ENCODE results near the gene BMP4.

BMP4 gene

GRCh38 chr14:53955671-53956426 lies 776 bp downstream of the BMP4 start:
- no peak for DNase-seq
- no peak for TF ChIP-seq GATA1 (IDR thresholded peaks at IDR 0.05; ENCODE audit: low read depth, low read length)
- no peak for TF ChIP-seq POLR2A (IDR thresholded peaks at IDR 0.05; ENCODE audit: low read length)

GRCh38 chr14:53955229-53955556 lies 1.4 kb downstream of the BMP4 start:
- no peak for DNase-seq
- no peak for TF ChIP-seq GATA1 (IDR thresholded peaks at IDR 0.05; ENCODE audit: low read depth, low read length)
- TF ChIP-seq POLR2A (IDR thresholded peaks at IDR 0.05; ENCODE audit: low read length), result no peak

- no peak for DNase-seq
- no peak for TF ChIP-seq GATA1 (IDR thresholded peaks at IDR 0.05; ENCODE audit: low read depth, low read length)
- no peak for TF ChIP-seq POLR2A (IDR thresholded peaks at IDR 0.05; ENCODE audit: low read length)
Observed at GRCh38 chr14:53954551-53955228, 1.9 kb downstream of the BMP4 start.

- DNase-seq, result no peak
- TF ChIP-seq GATA1 (IDR thresholded peaks at IDR 0.05; ENCODE audit: low read depth, low read length) (no peak), POLR2A (IDR thresholded peaks at IDR 0.05; ENCODE audit: low read length) (no peak)
Observed at GRCh38 chr14:53953828-53954550, 2.6 kb downstream of the BMP4 start.

GRCh38 chr14:53953002-53953827 lies 3.4 kb downstream of the BMP4 start:
- DNase-seq, result no peak

GRCh38 chr14:53952533-53952932 lies 4.1 kb downstream of the BMP4 start:
- TF ChIP-seq GATA1 (IDR thresholded peaks at IDR 0.05; ENCODE audit: low read depth, low read length), result no peak
- TF ChIP-seq POLR2A (IDR thresholded peaks at IDR 0.05; ENCODE audit: low read length), result no peak
- DNase-seq, result no peak

More at GRCh38 chr14:53953002-53953827, 3.4 kb downstream of the BMP4 start:
- TF ChIP-seq GATA1 (IDR thresholded peaks at IDR 0.05; ENCODE audit: low read depth, low read length) (no peak), POLR2A (IDR thresholded peaks at IDR 0.05; ENCODE audit: low read length) (no peak)

GRCh38 chr14:53951627-53952303 lies 4.9 kb downstream of the BMP4 start:
- no peak for TF ChIP-seq POLR2A (IDR thresholded peaks at IDR 0.05; ENCODE audit: low read length)
- TF ChIP-seq GATA1 (IDR thresholded peaks at IDR 0.05; ENCODE audit: low read depth, low read length), result no peak
- no peak for DNase-seq

- no peak for DNase-seq
- TF ChIP-seq POLR2A (IDR thresholded peaks at IDR 0.05; ENCODE audit: low read length) (no peak), GATA1 (IDR thresholded peaks at IDR 0.05; ENCODE audit: low read depth, low read length) (no peak)
Observed at GRCh38 chr14:53951243-53951626, 5.4 kb downstream of the BMP4 start.

GRCh38 chr14:53950031-53950793 lies 6.4 kb downstream of the BMP4 start:
- no peak for DNase-seq
- TF ChIP-seq POLR2A (IDR thresholded peaks at IDR 0.05; ENCODE audit: low read length) (no peak), GATA1 (IDR thresholded peaks at IDR 0.05; ENCODE audit: low read depth, low read length) (no peak)

- DNase-seq, result no peak
Observed at GRCh38 chr14:53949201-53949600, 7.4 kb downstream of the BMP4 start.

GRCh38 chr14:53948205-53948884 lies 8.3 kb downstream of the BMP4 start:
- TF ChIP-seq GATA1 (IDR thresholded peaks at IDR 0.05; ENCODE audit: low read depth, low read length) (no peak), POLR2A (IDR thresholded peaks at IDR 0.05; ENCODE audit: low read length) (no peak)
- no peak for DNase-seq

More at GRCh38 chr14:53949201-53949600, 7.4 kb downstream of the BMP4 start:
- TF ChIP-seq GATA1 (IDR thresholded peaks at IDR 0.05; ENCODE audit: low read depth, low read length), result no peak

All from erythroblast (primary cell).